ENCODE data around the gene REM1. TPM values are rescaled to one million over a fixed set of nuclear protein-coding genes. Genes with fewer than 3 reads are reported as not detected.

REM1 gene
- total and polyA plus RNA-seq, 2 of the 4 experiments (the other 2 are of a cell fraction), result not detected

- H4K5ac ChIP-seq (ENCODE audit: low read depth, low read length), result no peak overlapping the region
- no peak overlapping the region for H3K23ac ChIP-seq (ENCODE audit: low read depth, low read length)
- H3K4ac ChIP-seq (ENCODE audit: low read depth, low read length), result no peak overlapping the region
- H2BK5ac ChIP-seq (ENCODE audit: low read depth, low read length, poor library complexity, severe bottlenecking), result no peak overlapping the region
- BruUV-seq (replicated peaks), result no TSS peak
- H4K20me1 ChIP-seq (ENCODE audit: insufficient read depth, low read length), result peaks cover 48% of the 10 kb centered on the region
- H3K36me3 ChIP-seq (ENCODE audit: control insufficient read depth, insufficient read depth, low read length), result peaks cover 52% of the 10 kb centered on the region
- dilution Hi-C loops (cut with HindIII; ENCODE audit: low sequenced_read_pairs, unreplicated experiment), result no loop called here
- no peak overlapping the region for H2BK15ac ChIP-seq (ENCODE audit: low read depth, low read length)
- H3K9me1 ChIP-seq (ENCODE audit: insufficient read depth, low read length), result peaks cover 14% of the 10 kb centered on the region
- H3K4me3 ChIP-seq (ENCODE audit: insufficient read depth, low read depth, low read length), result no peak overlapping the region
- H3K4me1 ChIP-seq (ENCODE audit: control insufficient read depth, insufficient read depth, low read length), result peaks cover 3% of the 10 kb centered on the region; the same call in 1 of the 2 replicates
- DNase-seq (no peak), ATAC-seq (ENCODE audit: low read depth) (no peak)
- intact Hi-C loops (cut with micrococcal nuclease), result no loop called here
- no peak overlapping the region for H2BK20ac ChIP-seq (ENCODE audit: low read depth, low read length)
- no peak for TF ChIP-seq RCOR1 (IDR thresholded peaks at IDR 0.05; ENCODE audit: insufficient replicate concordance, low read length)
- no peak for TF ChIP-seq CTCF (conservative IDR thresholded peaks at IDR 0.05; ENCODE audit: low read depth, low read length)
- no peak for TF ChIP-seq RFX5 (IDR thresholded peaks at IDR 0.05; ENCODE audit: low read depth, low read length)
- no peak for TF ChIP-seq RAD21 (IDR thresholded peaks at IDR 0.05; ENCODE audit: low read length)
- TF ChIP-seq NFE2L2 (IDR thresholded peaks at IDR 0.05; ENCODE audit: low read depth, low read length), result no peak
- TF ChIP-seq POLR2A (IDR thresholded peaks at IDR 0.05; ENCODE audit: low read depth, low read length), result no peak
- TF ChIP-seq BHLHE40 (IDR thresholded peaks at IDR 0.05; ENCODE audit: low read depth, low read length), result no peak
- no peak for TF ChIP-seq CHD1 (IDR thresholded peaks at IDR 0.05; ENCODE audit: low read depth, low read length)
- no peak for TF ChIP-seq FOS (IDR thresholded peaks at IDR 0.05; ENCODE audit: low read depth, low read length)
- TF ChIP-seq MAZ (IDR thresholded peaks at IDR 0.05; ENCODE audit: borderline replicate concordance, low read depth, low read length), result no peak
- TF ChIP-seq MAFK (IDR thresholded peaks at IDR 0.05; ENCODE audit: low read depth, low read length), result no peak
- no peak for TF ChIP-seq CEBPB (IDR thresholded peaks at IDR 0.05; ENCODE audit: low read depth, low read length)
- no peak for TF ChIP-seq USF2 (IDR thresholded peaks at IDR 0.05; ENCODE audit: low read depth, low read length)
- TF ChIP-seq MXI1 (IDR thresholded peaks at IDR 0.05; ENCODE audit: borderline replicate concordance, low read depth, low read length), result no peak
- TF ChIP-seq SMC3 (IDR thresholded peaks at IDR 0.05; ENCODE audit: low read depth, low read length), result no peak
- no peak for TF ChIP-seq ELK1 (IDR thresholded peaks at IDR 0.05; ENCODE audit: borderline replicate concordance, low read depth, low read length)
- no peak overlapping the region for H3K14ac ChIP-seq (replicated peaks; ENCODE audit: low read depth, low read length)
- peaks cover 36 to 76% of the 10 kb centered on the region in 2 experiments for H3K79me1 ChIP-seq (ENCODE audit: low read depth in 1 of 2, low read length in 2 of 2)
- no peaks in the 10 kb centered on the region for H3K9me3 ChIP-seq (ENCODE audit: control insufficient read depth, insufficient read depth, low read length)
- H3K56ac ChIP-seq (ENCODE audit: extremely low read depth, insufficient read depth, low read length), result no peak overlapping the region
- no peak overlapping the region for H2AK9ac ChIP-seq (replicated peaks; ENCODE audit: low read depth, low read length, poor library complexity)
- no peak overlapping the region for H3K4me2 ChIP-seq (ENCODE audit: low read depth, low read length)
- POLR2A ChIA-PET (ENCODE audit: unreplicated experiment), result no interaction called here
- H2AK5ac ChIP-seq (ENCODE audit: low read depth, low read length), result no peak overlapping the region
- no peaks in the 10 kb centered on the region for H3K27me3 ChIP-seq (ENCODE audit: control insufficient read depth, insufficient read depth, low read length)
- no peak overlapping the region for H2AFZ ChIP-seq (replicated peaks; ENCODE audit: low read length, poor library complexity)
- CTCF ChIA-PET, result no interaction called here
- in situ Hi-C loops (cut with MboI; ENCODE audit: low sequenced_read_pairs), result no loop called here
- H3K18ac ChIP-seq (ENCODE audit: low read depth, low read length), result no peak overlapping the region
- H4K91ac ChIP-seq (ENCODE audit: insufficient read depth, low read depth, low read length), result no peak overlapping the region
- no peak overlapping the region for H3K27ac ChIP-seq (ENCODE audit: insufficient read depth, low read length)
- WGBS, 2 experiments (ENCODE audit: extremely low coverage in 2 of 2, insufficient read length in 1 of 2), result 100% methylated on average over 1 of the region's 6 CpGs; no CpG with 5 or more reads in 1 of the 2 experiments
- no peak overlapping the region for H4K8ac ChIP-seq (ENCODE audit: low read depth in 2 of 2, low read length in 2 of 2)
- no peak overlapping the region for H3K9ac ChIP-seq (ENCODE audit: low read depth, low read length)
- H2BK120ac ChIP-seq (ENCODE audit: low read depth, low read length), result no peak overlapping the region
Observed at GRCh38 chr20:31527266-31527665, 52.2 kb downstream of the REM1 start.

All from IMR-90 (cell line).